Fibroblast of lung (primary cell): ENCODE data around the gene SDHC. TPM values are rescaled to one million over a fixed set of nuclear protein-coding genes. Genes with fewer than 3 reads are reported as not detected.

Source experiments
- DNase-seq, 2 donors: peaks; one replicate each; pipeline versions ENCODE4 v3.0.0 to v3.0.0-alpha.2; 2010; ENCODE audit warnings: low read depth in 2 of 2
- H2AFZ ChIP-seq: 2 replicates; pipeline ENCODE4 v1.5.1; 2012; ENCODE audit warnings: low read length, control low read depth, inconsistent platforms
- H3K27ac ChIP-seq: 2 replicates; pipeline ENCODE4 v1.5.1; 2011; ENCODE audit warnings: low read length, control low read depth; ENCODE audit not compliant: insufficient read depth
- H3K27me3 ChIP-seq: 2 replicates; pipeline ENCODE4 v1.5.1; 2011; ENCODE audit warnings: mild to moderate bottlenecking, low read length; ENCODE audit not compliant: control insufficient read depth, insufficient read depth
- H3K36me3 ChIP-seq: 2 replicates; pipeline ENCODE4 v1.5.1; 2011; ENCODE audit warnings: low read length; ENCODE audit not compliant: control insufficient read depth, insufficient read depth
- H3K4me1 ChIP-seq: 2 replicates; pipeline ENCODE4 v1.5.1; 2011; ENCODE audit warnings: low read length; ENCODE audit not compliant: control insufficient read depth, insufficient read depth; ENCODE audit errors: extremely low read depth
- H3K4me2 ChIP-seq: 2 replicates; pipeline ENCODE4 v1.5.1; 2011; ENCODE audit warnings: low read length, control low read depth; ENCODE audit not compliant: insufficient read depth; ENCODE audit errors: extremely low read depth
- H3K4me3 ChIP-seq, 4 experiments: fragments of 200-600 bp in 1 of 4; sonication (generic) in 1 of 4; replicated peaks in 1 of 4; 2 replicates each; pipeline ENCODE4 v1.5.1; 2011 to 2016; ENCODE audit warnings: low read length in 4 of 4, low read depth in 3 of 4, mild to moderate bottlenecking in 3 of 4, control low read depth in 2 of 4, inconsistent platforms in 1 of 4, mixed read lengths in 1 of 4; ENCODE audit not compliant: insufficient read depth in 1 of 4; ENCODE audit errors: control extremely low read depth in 1 of 4
- H3K79me2 ChIP-seq: 2 replicates; pipeline ENCODE4 v1.5.1; 2012; ENCODE audit warnings: mild to moderate bottlenecking, low read length, inconsistent platforms; ENCODE audit not compliant: control insufficient read depth, insufficient read depth
- H3K9ac ChIP-seq: 2 replicates; pipeline ENCODE4 v1.5.1; 2011; ENCODE audit warnings: mild to moderate bottlenecking, low read length, control low read depth; ENCODE audit not compliant: insufficient read depth
- H3K9me3 ChIP-seq: 2 replicates; pipeline ENCODE4 v1.5.1; 2012; ENCODE audit warnings: low read depth, low read length; ENCODE audit not compliant: control insufficient read depth, insufficient read depth
- H4K20me1 ChIP-seq: 2 replicates; pipeline ENCODE4 v1.5.1; 2011; ENCODE audit warnings: low read length; ENCODE audit not compliant: control insufficient read depth, insufficient read depth; ENCODE audit errors: extremely low read depth
- CTCF ChIP-seq, 2 donors: IDR thresholded peaks in 1 of 2; conservative IDR thresholded peaks in 1 of 2; 1 replicate in 1 of 2; 2 replicates in 1 of 2; pipeline ENCODE4 v1.5.1; 2011 to 2012; ENCODE audit warnings: low read length in 2 of 2, control low read depth in 1 of 2, inconsistent platforms in 1 of 2, low read depth in 1 of 2, mild to moderate bottlenecking in 1 of 2
- EZH2 ChIP-seq: IDR thresholded peaks from 2 replicates; pipeline ENCODE4 v1.5.1; 2012; ENCODE audit warnings: low read length, control low read depth, mild to moderate bottlenecking; ENCODE audit errors: missing control alignments
- polyA plus RNA-seq, 2 donors: library from polyadenylated mRNA; depleted of rRNA in 1 of 2; stranded (reverse) in 1 of 2; unstranded in 1 of 2; fragments of >200 nt; gene quantifications; 2 replicates each; pipeline ENCODE4 v1.2.1, GENCODE V29; 2011 to 2012; ENCODE audit warnings: missing spikeins in 1 of 2
- total RNA-seq: library from RNA; depleted of rRNA; stranded (reverse); fragments of >200 nt; gene quantifications from 2 replicates; pipeline ENCODE4 v1.2.1, GENCODE V29; 2014

SDHC gene
- total and polyA plus RNA-seq, 2 donors (not counting 1 experiment from before 2014, with no cell fraction given) = 24.8 to 484 TPM

DNA sequence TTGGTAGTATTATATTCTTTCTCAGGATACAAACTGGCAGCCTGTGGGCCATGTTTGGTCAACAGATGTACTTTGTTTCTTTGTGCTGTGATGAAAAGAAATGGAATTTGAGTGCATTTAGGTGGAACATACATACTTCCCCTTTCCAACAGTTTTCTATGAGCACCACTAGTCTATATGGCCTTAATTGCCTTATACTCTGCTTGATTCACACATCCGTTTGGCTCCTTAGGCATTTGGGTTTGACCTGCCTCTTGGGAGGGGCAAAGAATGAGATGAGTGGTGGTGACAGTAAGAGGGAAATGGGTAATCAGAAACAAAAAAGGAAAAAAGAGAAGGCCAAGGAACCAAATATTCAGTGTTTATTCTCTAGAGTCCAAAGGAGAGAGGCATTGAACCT is 36.5 kb downstream of the SDHC start:
- Histone ChIP-seq H3K79me2 (no peaks in the 10 kb centered on the region), H3K4me1 (no peaks in the 10 kb centered on the region), H4K20me1 (no peaks in the 10 kb centered on the region), H2AFZ (no peak overlapping the region), H3K4me3 (no peak overlapping the region), H3K36me3 (no peaks in the 10 kb centered on the region), H3K9ac (no peak overlapping the region), H3K9me3 (no peaks in the 10 kb centered on the region), H3K4me2 (no peak overlapping the region), H3K27me3 (no peaks in the 10 kb centered on the region), H3K27ac (no peak overlapping the region)
- DNase-seq = no peak
- TF ChIP-seq EZH2 (no peak), CTCF (conservative IDR thresholded peaks at IDR 0.05 in 1 of 2, IDR thresholded peaks at IDR 0.05 in 1 of 2; ENCODE audit: low read depth in 1 of 2, low read length in 2 of 2) (no peak)

DNA sequence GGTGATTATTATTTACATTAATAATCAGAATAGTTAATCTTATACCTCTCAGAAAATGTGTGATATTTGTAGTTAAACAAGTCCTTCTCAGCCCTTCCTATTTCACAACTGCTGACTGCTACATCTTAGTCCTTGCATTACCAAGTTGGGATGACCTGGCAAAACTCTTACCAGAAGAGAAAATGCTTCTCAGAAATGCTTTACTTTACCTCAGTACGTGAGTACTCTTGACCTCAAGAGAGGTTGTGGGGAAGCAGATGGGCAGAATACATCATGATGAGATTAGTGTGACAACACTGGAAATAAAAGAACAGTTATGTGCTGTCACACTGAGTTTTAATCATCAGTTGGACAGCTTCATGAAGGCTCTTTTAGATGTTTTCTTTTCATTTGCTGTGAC is 37.3 kb downstream of the SDHC start:
- DNase-seq = no peak
- Histone ChIP-seq H3K79me2 (no peaks in the 10 kb centered on the region), H3K9me3 (no peaks in the 10 kb centered on the region), H3K27me3 (no peaks in the 10 kb centered on the region), H3K27ac (no peak overlapping the region), H3K36me3 (no peaks in the 10 kb centered on the region), H3K4me1 (no peaks in the 10 kb centered on the region), H2AFZ (no peak overlapping the region), H3K4me2 (no peak overlapping the region), H4K20me1 (no peaks in the 10 kb centered on the region), H3K4me3 (no peak overlapping the region), H3K9ac (no peak overlapping the region)
- TF ChIP-seq CTCF (conservative IDR thresholded peaks at IDR 0.05 in 1 of 2, IDR thresholded peaks at IDR 0.05 in 1 of 2; ENCODE audit: low read depth in 1 of 2, low read length in 2 of 2) (no peak), EZH2 (no peak)

DNA sequence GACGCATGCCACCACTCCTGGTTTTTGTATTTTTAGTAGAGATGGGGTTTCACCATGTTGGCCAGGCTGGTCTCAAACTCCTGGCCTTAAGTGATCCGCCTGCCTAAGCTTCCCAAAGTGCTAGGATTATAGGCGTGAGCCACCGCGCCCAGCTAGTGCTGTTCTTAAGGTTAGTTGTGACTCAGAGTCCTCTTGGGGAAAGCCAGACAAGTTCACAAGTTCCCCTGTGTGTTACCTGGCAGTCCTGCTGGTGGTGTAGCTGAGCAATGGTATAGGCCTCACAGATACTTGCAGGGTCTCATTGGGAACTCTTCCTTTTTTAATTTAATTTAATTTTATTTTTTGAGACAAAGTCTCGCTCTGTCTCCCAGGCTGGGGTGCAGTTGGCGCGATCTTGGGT is 42.9 kb downstream of the SDHC start:
- Histone ChIP-seq H2AFZ (no peak overlapping the region), H4K20me1 (no peaks in the 10 kb centered on the region), H3K79me2 (no peaks in the 10 kb centered on the region), H3K4me1 (no peaks in the 10 kb centered on the region), H3K9me3 (no peaks in the 10 kb centered on the region), H3K27me3 (no peaks in the 10 kb centered on the region), H3K36me3 (no peaks in the 10 kb centered on the region), H3K9ac (no peak overlapping the region), H3K4me3 (no peak overlapping the region), H3K27ac (no peak overlapping the region), H3K4me2 (no peak overlapping the region)
- TF ChIP-seq CTCF (conservative IDR thresholded peaks at IDR 0.05 in 1 of 2, IDR thresholded peaks at IDR 0.05 in 1 of 2; ENCODE audit: low read depth in 1 of 2, low read length in 2 of 2) = no peak
- no peak for TF ChIP-seq EZH2
- DNase-seq = no peak
